Measurements from ENCODE around the gene PKD1L1. TPM values are rescaled to one million over a fixed set of nuclear protein-coding genes. Genes with fewer than 3 reads are reported as not detected.
A peak's percentile ranks its signal among the peaks of the same experiment; 100 is the strongest.

The PKD1L1 gene
- total RNA-seq, 4 donors from 2014 or later: 0.44 to 8.4 (median 0.82) TPM

DNA sequence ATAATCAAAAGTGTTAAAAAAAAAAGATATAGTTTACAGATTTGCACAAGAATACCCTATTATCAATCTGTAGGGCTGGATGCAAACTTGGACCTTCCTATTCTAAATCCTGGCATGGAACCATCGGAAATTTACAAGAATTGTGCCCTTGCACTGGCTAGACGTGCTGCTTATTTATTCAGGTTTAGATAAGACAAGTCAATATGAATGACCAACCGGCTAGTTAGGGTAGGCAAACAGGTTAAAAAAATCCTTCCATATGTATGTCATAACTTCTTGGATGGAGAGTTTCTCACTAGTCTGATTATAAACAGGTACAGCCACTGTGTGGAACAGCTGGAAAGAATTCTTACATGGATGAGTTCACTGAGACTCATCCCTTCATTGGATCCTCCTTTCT is 41.4 kb downstream of the PKD1L1 start:
- H3K4me3 ChIP-seq: no peak overlapping the region
- no peaks in the 10 kb centered on the region for H3K27me3 ChIP-seq
- WGBS, 2 donors: 78 to 79% methylated on average over 3 of the region's 3 CpGs
- no peaks in the 10 kb centered on the region for H3K4me1 ChIP-seq
- DNase-seq (ENCODE audit: low spot score in 2 of 2): no peak
- no peak overlapping the region for H3K27ac ChIP-seq
- TF ChIP-seq EP300 (IDR thresholded peaks at IDR 0.05) (no peak), POLR2A (IDR thresholded peaks at IDR 0.05) (no peak)
- TF ChIP-seq, protein P1, sequence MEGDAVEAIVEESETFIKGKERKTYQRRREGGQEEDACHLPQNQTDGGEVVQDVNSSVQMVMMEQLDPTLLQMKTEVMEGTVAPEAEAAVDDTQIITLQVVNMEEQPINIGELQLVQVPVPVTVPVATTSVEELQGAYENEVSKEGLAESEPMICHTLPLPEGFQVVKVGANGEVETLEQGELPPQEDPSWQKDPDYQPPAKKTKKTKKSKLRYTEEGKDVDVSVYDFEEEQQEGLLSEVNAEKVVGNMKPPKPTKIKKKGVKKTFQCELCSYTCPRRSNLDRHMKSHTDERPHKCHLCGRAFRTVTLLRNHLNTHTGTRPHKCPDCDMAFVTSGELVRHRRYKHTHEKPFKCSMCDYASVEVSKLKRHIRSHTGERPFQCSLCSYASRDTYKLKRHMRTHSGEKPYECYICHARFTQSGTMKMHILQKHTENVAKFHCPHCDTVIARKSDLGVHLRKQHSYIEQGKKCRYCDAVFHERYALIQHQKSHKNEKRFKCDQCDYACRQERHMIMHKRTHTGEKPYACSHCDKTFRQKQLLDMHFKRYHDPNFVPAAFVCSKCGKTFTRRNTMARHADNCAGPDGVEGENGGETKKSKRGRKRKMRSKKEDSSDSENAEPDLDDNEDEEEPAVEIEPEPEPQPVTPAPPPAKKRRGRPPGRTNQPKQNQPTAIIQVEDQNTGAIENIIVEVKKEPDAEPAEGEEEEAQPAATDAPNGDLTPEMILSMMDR (IDR thresholded peaks at IDR 0.05): no peak
- H3K36me3 ChIP-seq: no peaks in the 10 kb centered on the region
- H3K9me3 ChIP-seq: no peaks in the 10 kb centered on the region

DNA sequence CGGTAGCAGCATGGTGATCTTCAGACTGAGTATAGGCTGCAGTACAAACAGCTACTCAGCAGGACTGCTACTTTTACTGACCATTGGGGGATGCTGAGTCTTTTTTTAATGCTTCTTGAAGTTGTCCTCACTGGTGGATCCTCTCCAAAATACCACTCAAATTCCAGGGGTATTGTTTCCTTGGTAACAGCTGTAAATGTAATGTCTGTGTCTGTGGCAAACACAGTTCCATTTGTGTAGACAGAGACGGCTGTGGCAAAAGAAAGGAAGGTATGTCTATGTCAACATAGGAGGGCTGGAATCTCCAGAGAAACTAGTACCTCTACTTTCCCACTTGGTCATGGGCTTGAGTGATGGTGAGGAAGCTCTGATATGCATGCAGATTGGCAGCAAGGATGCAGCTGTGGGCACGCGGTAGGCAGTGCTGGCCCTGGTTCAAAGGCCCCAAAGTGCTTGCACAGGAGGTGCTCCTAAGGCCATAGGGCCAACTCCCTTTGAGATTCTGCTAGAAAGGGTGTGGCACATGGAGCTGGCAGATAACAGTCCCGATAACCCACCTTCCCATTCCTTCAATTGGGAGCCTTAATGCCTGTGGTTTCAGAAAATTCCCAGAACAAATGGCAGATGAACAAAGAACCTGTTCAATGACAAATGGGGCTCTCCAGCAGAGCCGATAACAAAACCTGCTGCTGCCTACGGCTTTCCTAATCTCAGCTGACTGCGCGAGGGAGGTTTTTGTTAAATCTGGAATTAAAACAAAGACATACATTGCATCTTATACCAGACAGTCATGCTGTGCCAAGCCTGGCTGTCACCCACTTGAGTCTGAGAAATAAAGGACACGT is 43.0 kb downstream of the PKD1L1 start:
- H3K4me1 ChIP-seq: no peaks in the 10 kb centered on the region
- TF ChIP-seq POLR2A (IDR thresholded peaks at IDR 0.05) (no peak), EP300 (IDR thresholded peaks at IDR 0.05) (no peak)
- TF ChIP-seq, protein P1 (IDR thresholded peaks at IDR 0.05): no peak
- DNase-seq (ENCODE audit: low spot score in 2 of 2): no peak
- no peak overlapping the region for H3K4me3 ChIP-seq
- no peak overlapping the region for H3K27ac ChIP-seq
- no peaks in the 10 kb centered on the region for H3K36me3 ChIP-seq
- no peaks in the 10 kb centered on the region for H3K9me3 ChIP-seq
- H3K27me3 ChIP-seq: no peaks in the 10 kb centered on the region
- WGBS, 2 donors: 54 to 56% methylated on average over 10 of the region's 10 CpGs

DNA sequence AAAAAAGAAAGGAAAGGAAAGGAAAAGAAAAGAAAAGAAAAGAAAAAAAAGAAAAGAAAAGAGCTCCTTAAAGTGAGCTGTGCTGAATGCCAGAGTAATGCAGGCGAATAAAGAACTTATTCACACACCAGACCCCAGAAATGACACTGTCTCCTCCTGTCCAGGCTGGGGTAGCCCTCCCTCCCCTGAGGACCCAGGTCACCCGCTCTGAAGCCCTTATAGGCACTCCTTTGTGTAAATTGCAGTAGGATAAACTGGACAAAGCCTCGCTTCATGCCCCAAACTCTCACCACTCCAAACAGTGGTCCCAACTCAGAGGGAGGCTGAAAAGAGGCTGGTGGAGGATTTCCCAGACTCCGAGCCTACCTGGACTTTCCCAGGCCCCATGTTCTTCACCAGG is 46.3 kb downstream of the PKD1L1 start:
- H3K27me3 ChIP-seq: no peaks in the 10 kb centered on the region
- H3K27ac ChIP-seq: peak overlapping the region in 1 of 4 donors; percentile 40
- H3K9me3 ChIP-seq: no peaks in the 10 kb centered on the region
- no peak overlapping the region for H3K4me3 ChIP-seq
- no peak for DNase-seq (ENCODE audit: low spot score in 2 of 2)
- no peaks in the 10 kb centered on the region for H3K4me1 ChIP-seq
- WGBS, 2 donors: 49 to 61% methylated on average over 4 of the region's 4 CpGs
- H3K36me3 ChIP-seq: no peaks in the 10 kb centered on the region
- TF ChIP-seq, protein P1 (IDR thresholded peaks at IDR 0.05): no peak
- TF ChIP-seq EP300 (IDR thresholded peaks at IDR 0.05): no peak
- TF ChIP-seq POLR2A (IDR thresholded peaks at IDR 0.05): no peak

DNA sequence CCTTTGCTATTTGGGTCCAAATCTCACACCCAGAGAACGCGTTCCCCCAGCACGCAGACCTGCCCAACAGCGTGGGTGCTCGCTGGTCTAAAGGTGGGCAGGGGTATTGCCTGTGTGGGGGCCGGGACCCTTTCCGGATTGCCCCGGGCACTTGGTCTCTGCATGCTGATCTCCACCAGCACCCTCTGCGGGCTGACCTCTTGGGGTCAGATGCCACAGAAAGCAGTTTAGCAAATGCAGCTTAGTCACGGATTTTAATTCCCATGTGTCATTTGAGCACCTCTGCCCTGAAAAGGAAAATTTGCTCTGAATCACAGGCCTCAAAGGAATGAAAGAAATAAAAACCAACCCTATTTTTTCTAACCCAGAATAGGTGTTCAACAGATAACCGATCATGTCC is 46.7 kb downstream of the PKD1L1 start:
- Histone ChIP-seq H3K36me3 (no peaks in the 10 kb centered on the region), H3K4me1 (no peaks in the 10 kb centered on the region), H3K4me3 (no peak overlapping the region), H3K9me3 (no peaks in the 10 kb centered on the region), H3K27ac (no peak overlapping the region), H3K27me3 (no peaks in the 10 kb centered on the region)
- DNase-seq (ENCODE audit: low spot score in 2 of 2): no peak
- 46 to 57% methylated on average over 11 of the region's 11 CpGs for WGBS, 2 donors
- TF ChIP-seq, protein P1 (IDR thresholded peaks at IDR 0.05): no peak
- TF ChIP-seq POLR2A (IDR thresholded peaks at IDR 0.05) (no peak), EP300 (IDR thresholded peaks at IDR 0.05) (no peak)

DNA sequence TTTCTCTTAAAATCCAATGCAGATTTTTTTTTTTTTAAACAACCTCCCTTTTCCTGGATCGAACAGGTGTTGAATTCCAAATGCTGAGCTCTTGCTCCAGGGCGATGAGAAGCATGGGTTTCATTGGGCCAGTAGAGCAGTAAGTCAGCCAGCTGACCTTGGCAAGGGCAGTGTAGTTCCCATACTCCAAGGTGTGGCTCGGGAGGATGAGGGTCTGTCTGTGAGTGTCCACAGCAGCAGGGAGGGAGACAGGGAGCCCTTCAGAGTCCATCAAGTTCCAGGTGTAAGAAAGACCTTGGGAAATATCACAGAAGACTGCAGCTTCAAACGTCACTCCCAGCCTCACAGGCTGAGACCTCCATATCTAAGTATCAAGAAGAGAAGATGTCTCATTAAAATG is 50.4 kb downstream of the PKD1L1 start:
- no peak overlapping the region for H3K27ac ChIP-seq
- H3K4me1 ChIP-seq: no peaks in the 10 kb centered on the region
- no peaks in the 10 kb centered on the region for H3K36me3 ChIP-seq
- 79 to 83% methylated on average over 4 of the region's 4 CpGs for WGBS, 2 donors
- no peak overlapping the region for H3K4me3 ChIP-seq
- TF ChIP-seq, protein P1 (IDR thresholded peaks at IDR 0.05): no peak
- TF ChIP-seq EP300 (IDR thresholded peaks at IDR 0.05): no peak
- H3K9me3 ChIP-seq: no peaks in the 10 kb centered on the region
- DNase-seq (ENCODE audit: low spot score in 2 of 2): no peak
- H3K27me3 ChIP-seq: no peaks in the 10 kb centered on the region
